ENCODE data around the gene CDK5RAP2.
"Not testable (repeated sequence)": the region's sequence is repeated elsewhere in the genome, so short reads cannot be mapped to it uniquely, and the experiment has no call there.

CDK5RAP2 gene

GRCh38 chr9:120542701-120543490 lies 37.1 kb downstream of the CDK5RAP2 start:
- DNase-seq = no peak

- DNase-seq = no peak
Observed at GRCh38 chr9:120541921-120542320, 38.0 kb downstream of the CDK5RAP2 start.

GRCh38 chr9:120539951-120540350 lies 40.0 kb downstream of the CDK5RAP2 start:
- DNase-seq = no peak

GRCh38 chr9:120538339-120538738 lies 41.6 kb downstream of the CDK5RAP2 start:
- no peak for DNase-seq

GRCh38 chr9:120536949-120537640 lies 42.9 kb downstream of the CDK5RAP2 start:
- DNase-seq = no peak

GRCh38 chr9:120536094-120536493 lies 43.9 kb downstream of the CDK5RAP2 start:
- no peak for DNase-seq

- DNase-seq = no peak
Observed at GRCh38 chr9:120534266-120534665, 45.7 kb downstream of the CDK5RAP2 start.

GRCh38 chr9:120532891-120533290 lies 47.1 kb downstream of the CDK5RAP2 start:
- DNase-seq = no peak

- peak; percentile 32 for DNase-seq
Observed at GRCh38 chr9:120532475-120532874, 47.5 kb downstream of the CDK5RAP2 start.

GRCh38 chr9:120531683-120532300 lies 48.2 kb downstream of the CDK5RAP2 start:
- DNase-seq = no peak

GRCh38 chr9:120530220-120530832 lies 49.6 kb downstream of the CDK5RAP2 start:
- not testable (repeated sequence) for DNase-seq

GRCh38 chr9:120528829-120529228 lies 51.1 kb downstream of the CDK5RAP2 start:
- no peak for DNase-seq

- DNase-seq = no peak
Observed at GRCh38 chr9:120528327-120528726, 51.6 kb downstream of the CDK5RAP2 start.

- DNase-seq = no peak
Observed at GRCh38 chr9:120526534-120526933, 53.4 kb downstream of the CDK5RAP2 start.

- no peak for DNase-seq
Observed at GRCh38 chr9:120524863-120525262, 55.1 kb downstream of the CDK5RAP2 start.

- DNase-seq = no peak
Observed at GRCh38 chr9:120524038-120524437, 55.9 kb downstream of the CDK5RAP2 start.

GRCh38 chr9:120522558-120522957 lies 57.4 kb downstream of the CDK5RAP2 start:
- DNase-seq = no peak

- DNase-seq = no peak
Observed at GRCh38 chr9:120522032-120522431, 57.9 kb downstream of the CDK5RAP2 start.

- no peak for DNase-seq
Observed at GRCh38 chr9:120521101-120521500, 58.9 kb downstream of the CDK5RAP2 start.

GRCh38 chr9:120515996-120516395 lies 64.0 kb downstream of the CDK5RAP2 start:
- not testable (repeated sequence) for DNase-seq

GRCh38 chr9:120515481-120515880 lies 64.5 kb downstream of the CDK5RAP2 start:
- DNase-seq = not testable (repeated sequence)

- DNase-seq = no peak
Observed at GRCh38 chr9:120514405-120514804, 65.6 kb downstream of the CDK5RAP2 start.

- DNase-seq = no peak
Observed at GRCh38 chr9:120513825-120514396, 66.1 kb downstream of the CDK5RAP2 start.

All from femur (tissue), 1 donor.